Sciatic nerve (tissue), 2 donors: ENCODE results near the gene DCDC2C. TPM values are rescaled to one million over a fixed set of nuclear protein-coding genes. Genes with fewer than 3 reads are reported as not detected.

Experiments used
- ATAC-seq: fragments of 200-7000 bp; cut with Tn5 transposase; one replicate; pipeline ENCODE4 v1.9.1; 2020; ENCODE audit warnings: mild to moderate bottlenecking, moderate library complexity
- DNase-seq: peaks from one replicate; pipeline ENCODE4 v3.0.0-alpha.2; 2020; ENCODE audit warnings: low spot score
- intact Hi-C: fragments of 100-400 bp; cut with DNase I; formaldehyde crosslinking; loops from one replicate; pipeline ENCODE4 v1.14.2; 2022
- total RNA-seq: library from RNA; stranded (reverse); fragmentation: NEBNext Ultra II Directional; extraction: Animal tissue kit (Norgen Biotek cat#: 25700); gene quantifications from one replicate; pipeline ENCODE4 v1.2.1, GENCODE V29; 2021
- donor health status: DM: no; HTN: no; CAD: no.
- donor health status: DM: no; HTN: no; CAD: no.

Gene DCDC2C
- total RNA-seq, 1 donor from 2014 or later, result 4.6 TPM

GRCh38 chr2:3670941-3671340 is 32.4 kb upstream of the DCDC2C start:
- intact Hi-C loops, result no loop called here
- no peak for DNase-seq
- no peak for ATAC-seq

- intact Hi-C loops, result no loop called here
- ATAC-seq, result no peak
- no peak for DNase-seq
Observed at GRCh38 chr2:3672861-3673678, 30.3 kb upstream of the DCDC2C start.

GRCh38 chr2:3674066-3674845 is 29.1 kb upstream of the DCDC2C start:
- ATAC-seq (no peak), DNase-seq (no peak)
- intact Hi-C loops, result no loop called here

GRCh38 chr2:3675687-3676086 is 27.7 kb upstream of the DCDC2C start:
- intact Hi-C loops, result no loop called here
- ATAC-seq (no peak), DNase-seq (no peak)

- no peak for DNase-seq
- ATAC-seq, result no peak
- intact Hi-C loops, result no loop called here
Observed at GRCh38 chr2:3677436-3677835, 25.9 kb upstream of the DCDC2C start.

GRCh38 chr2:3678212-3678611 is 25.2 kb upstream of the DCDC2C start:
- intact Hi-C loops, result no loop called here
- DNase-seq (no peak), ATAC-seq (no peak)

GRCh38 chr2:3679180-3679579 is 24.2 kb upstream of the DCDC2C start:
- DNase-seq, result no peak
- ATAC-seq, result no peak
- intact Hi-C loops, result no loop called here

- DNase-seq (no peak), ATAC-seq (no peak)
- intact Hi-C loops, result no loop called here
Observed at GRCh38 chr2:3679616-3680393, 23.6 kb upstream of the DCDC2C start.

- no peak for ATAC-seq
- no peak for DNase-seq
- intact Hi-C loops, result no loop called here
Observed at GRCh38 chr2:3680548-3681345, 22.6 kb upstream of the DCDC2C start.

- intact Hi-C loops, result no loop called here
- ATAC-seq (no peak), DNase-seq (no peak)
Observed at GRCh38 chr2:3681625-3682024, 21.8 kb upstream of the DCDC2C start.

- DNase-seq (no peak), ATAC-seq (no peak)
- intact Hi-C loops, result no loop called here
Observed at GRCh38 chr2:3682811-3683210, 20.6 kb upstream of the DCDC2C start.

- DNase-seq, result no peak
- intact Hi-C loops, result no loop called here
- no peak for ATAC-seq
Observed at GRCh38 chr2:3683748-3684454, 19.5 kb upstream of the DCDC2C start.

GRCh38 chr2:3689998-3690748 is 13.2 kb upstream of the DCDC2C start:
- DNase-seq (no peak), ATAC-seq (no peak)
- intact Hi-C loops, result no loop called here

GRCh38 chr2:3692375-3692774 is 11.0 kb upstream of the DCDC2C start:
- peak; percentile 77 for ATAC-seq
- no peak for DNase-seq
- intact Hi-C loops, result no loop called here

- intact Hi-C loops, result no loop called here
- no peak for DNase-seq
- ATAC-seq, result no peak
Observed at GRCh38 chr2:3696545-3696944, 6.8 kb upstream of the DCDC2C start.

GRCh38 chr2:3701071-3701470 is 2.3 kb upstream of the DCDC2C start:
- ATAC-seq (no peak), DNase-seq (no peak)
- intact Hi-C loops, result no loop called here

GRCh38 chr2:3703757-3704355 is 481 bp downstream of the DCDC2C start:
- intact Hi-C loops, result no loop called here

More at GRCh38 chr2:3703757-3704355, 481 bp downstream of the DCDC2C start:
- DNase-seq, result no peak
- peak; percentile 63 for ATAC-seq
